ENCODE data around the gene ZNHIT6. TPM values are rescaled to one million over a fixed set of nuclear protein-coding genes. Genes with fewer than 3 reads are reported as not detected.
A peak's percentile ranks its signal among the peaks of the same experiment; 100 is the strongest.

The ZNHIT6 gene
- total RNA-seq, 1 experiment from 2014 or later, result 56.2 TPM

GRCh38 chr1:85677656-85678055, 30.6 kb downstream of the ZNHIT6 start:
- Histone ChIP-seq H3K4me3 (ENCODE audit: low read depth in 2 of 2, low read length in 2 of 2) (no peak overlapping the region), H3K27me3 (ENCODE audit: control insufficient read depth, insufficient read depth, low read length) (no peaks in the 10 kb centered on the region), H3K9me3 (ENCODE audit: control insufficient read depth, insufficient read depth, low read depth, low read length) (no peaks in the 10 kb centered on the region), H3K27ac (ENCODE audit: low read length) (no peak overlapping the region), H3K36me3 (ENCODE audit: control insufficient read depth, insufficient read depth, low read length) (peaks cover 60% of the 10 kb centered on the region), H3K4me1 (ENCODE audit: control insufficient read depth, insufficient read depth, low read length) (no peaks in the 10 kb centered on the region; the same call in 1 of the 2 replicates)
- in situ Hi-C loops (cut with HindIII; ENCODE audit: low pct_unique_long_range_greater_than_20kb, low sequenced_read_pairs), result loop anchor here (25.0 kb wide), 1 partner anchor 365 kb away; no protein-coding TSS in a partner anchor
- BruUV-seq (replicated peaks), result no TSS peak
- ChIA-PET POLR2A (interaction anchor here (0.5 kb wide), 1 partner anchor 57 kb away, joined by 3 read pairs; no protein-coding TSS in a partner anchor), CTCF (interaction anchor here (0.6 kb wide), 1 partner anchor 61 kb away, joined by 3 read pairs; no protein-coding TSS in a partner anchor)
- intact Hi-C loops (cut with micrococcal nuclease; ENCODE audit: unreplicated experiment), result no loop called here
- DNase-seq (ENCODE audit: low read depth, low spot score) (no peak), ATAC-seq (no peak)
- TF ChIP-seq POLR2AphosphoS5 (IDR thresholded peaks at IDR 0.05; ENCODE audit: low read depth, low read length), result no peak
- TF ChIP-seq REST (IDR thresholded peaks at IDR 0.05; ENCODE audit: insufficient read depth in 1 of 2, low read depth in 2 of 2, low read length in 1 of 2), result no peak
- TF ChIP-seq CTCF (IDR thresholded peaks at IDR 0.05), result no peak
- TF ChIP-seq SIN3A (IDR thresholded peaks at IDR 0.05; ENCODE audit: borderline replicate concordance, insufficient read depth, low read depth, low read length), result no peak
- TF ChIP-seq TCF7L2 (IDR thresholded peaks at IDR 0.05; ENCODE audit: low read depth, low read length), result no peak

- no peak for ATAC-seq
- Histone ChIP-seq H3K27ac (ENCODE audit: low read length) (no peak overlapping the region), H3K9me3 (ENCODE audit: control insufficient read depth, insufficient read depth, low read depth, low read length) (no peaks in the 10 kb centered on the region), H3K4me3 (ENCODE audit: low read depth in 2 of 2, low read length in 2 of 2) (no peak overlapping the region), H3K27me3 (ENCODE audit: control insufficient read depth, insufficient read depth, low read length) (no peaks in the 10 kb centered on the region), H3K4me1 (ENCODE audit: control insufficient read depth, insufficient read depth, low read length) (no peaks in the 10 kb centered on the region), H3K36me3 (ENCODE audit: control insufficient read depth, insufficient read depth, low read length) (peaks cover 48% of the 10 kb centered on the region)
- CTCF ChIA-PET, result no interaction called here
- POLR2A ChIA-PET, result no interaction called here
- in situ Hi-C loops (cut with HindIII; ENCODE audit: low pct_unique_long_range_greater_than_20kb, low sequenced_read_pairs), result no loop called here
- no peak for DNase-seq (ENCODE audit: low read depth, low spot score)
- no peak for TF ChIP-seq REST (IDR thresholded peaks at IDR 0.05; ENCODE audit: insufficient read depth in 1 of 2, low read depth in 2 of 2, low read length in 1 of 2)
- no peak for TF ChIP-seq SIN3A (IDR thresholded peaks at IDR 0.05; ENCODE audit: borderline replicate concordance, insufficient read depth, low read depth, low read length)
- TF ChIP-seq CTCF (IDR thresholded peaks at IDR 0.05), result no peak
- TF ChIP-seq POLR2AphosphoS5 (IDR thresholded peaks at IDR 0.05; ENCODE audit: low read depth, low read length), result no peak
- BruUV-seq (replicated peaks), result TSS peak; percentile 21
- intact Hi-C loops (cut with micrococcal nuclease; ENCODE audit: unreplicated experiment), result no loop called here
These were observed 36.1 kb downstream of the ZNHIT6 start for GRCh38 chr1:85672031-85672660.
